COLO829 (cell line): ENCODE results near the gene DNMT3A.

Source experiments
- DNase-seq: peaks from one replicate; pipeline ENCODE4 v3.0.0; 2012; ENCODE audit warnings: low spot score

DNMT3A gene

GRCh38 chr2:25343187-25343825 lies 1.6 kb upstream of the DNMT3A start:
- no peak for DNase-seq

GRCh38 chr2:25342372-25343186 lies 854 bp upstream of the DNMT3A start:
- peak; percentile 67 for DNase-seq

GRCh38 chr2:25341011-25341727 lies 556 bp downstream of the DNMT3A start:
- DNase-seq = no peak

- no peak for DNase-seq
Measured at GRCh38 chr2:25340181-25340921, 1.4 kb downstream of the DNMT3A start.

- no peak for DNase-seq
Measured at GRCh38 chr2:25339791-25340180, 1.9 kb downstream of the DNMT3A start.

GRCh38 chr2:25339211-25339674 lies 2.5 kb downstream of the DNMT3A start:
- DNase-seq = no peak

GRCh38 chr2:25338401-25338800 lies 3.3 kb downstream of the DNMT3A start:
- DNase-seq = no peak

- no peak for DNase-seq
Measured at GRCh38 chr2:25337891-25338290, 3.8 kb downstream of the DNMT3A start.

GRCh38 chr2:25337276-25337675 lies 4.4 kb downstream of the DNMT3A start:
- DNase-seq = no peak

- DNase-seq = no peak
Measured at GRCh38 chr2:25336383-25336841, 5.3 kb downstream of the DNMT3A start.

GRCh38 chr2:25335971-25336370 lies 5.8 kb downstream of the DNMT3A start:
- no peak for DNase-seq

GRCh38 chr2:25335204-25335603 lies 6.5 kb downstream of the DNMT3A start:
- no peak for DNase-seq

GRCh38 chr2:25334482-25334881 lies 7.2 kb downstream of the DNMT3A start:
- DNase-seq = no peak

- no peak for DNase-seq
Measured at GRCh38 chr2:25333981-25334380, 7.7 kb downstream of the DNMT3A start.

GRCh38 chr2:25332571-25332970 lies 9.2 kb downstream of the DNMT3A start:
- peak; percentile 59 for DNase-seq

- no peak for DNase-seq
Measured at GRCh38 chr2:25331686-25332365, 9.9 kb downstream of the DNMT3A start.

- no peak for DNase-seq
Measured at GRCh38 chr2:25330937-25331336, 10.8 kb downstream of the DNMT3A start.

- no peak for DNase-seq
Measured at GRCh38 chr2:25330273-25330672, 11.5 kb downstream of the DNMT3A start.

GRCh38 chr2:25328152-25329085 lies 13.3 kb downstream of the DNMT3A start:
- no peak for DNase-seq

GRCh38 chr2:25326326-25327013 lies 15.3 kb downstream of the DNMT3A start:
- no peak for DNase-seq
